ENCODE measurements around the gene VMO1. TPM values are rescaled to one million over a fixed set of nuclear protein-coding genes. Genes with fewer than 3 reads are reported as not detected.

The VMO1 gene
- polyA plus RNA-seq, 1 of the 3 experiments (the other 2 are of a cell fraction), result 1.3 TPM

GRCh38 chr17:4742133-4742532 is 44.0 kb downstream of the VMO1 start:
- peaks cover 0 to 7% of the 10 kb centered on the region in 2 experiments; a peak in 1 of 4 replicates for H3K4me1 ChIP-seq (ENCODE audit: control insufficient read depth in 1 of 2, insufficient read depth in 2 of 2, low read depth in 1 of 2, low read length in 1 of 2)
- no peaks in the 10 kb centered on the region for H3K79me2 ChIP-seq (ENCODE audit: insufficient read depth)
- H3F3A ChIP-seq (replicated peaks; ENCODE audit: insufficient read depth), result peaks cover 6% of the 10 kb centered on the region
- peaks cover 39% of the 10 kb centered on the region for H3K27me3 ChIP-seq (ENCODE audit: insufficient read depth)
- TF ChIP-seq CHD2 (IDR thresholded peaks at IDR 0.05; ENCODE audit: low read length, partially characterized antibody), result no peak
- no peak for TF ChIP-seq USF2 (IDR thresholded peaks at IDR 0.05; ENCODE audit: borderline replicate concordance, low read depth, low read length)
- no peaks in the 10 kb centered on the region for H3K36me3 ChIP-seq (replicated peaks in 1 of 2; ENCODE audit: control insufficient read depth in 1 of 2, insufficient read depth in 2 of 2, low read length in 1 of 2)
- 59% methylated on average over 5 of the region's 9 CpGs for WGBS (ENCODE audit: low lambda C conversion rate)
- H3K9me2 ChIP-seq, result no peaks in the 10 kb centered on the region
- H3K27ac ChIP-seq (ENCODE audit: low read depth in 2 of 2, low read length in 1 of 2), result no peak overlapping the region
- no peak overlapping the region for H2AFZ ChIP-seq (ENCODE audit: low read depth)
- DNase-seq, result no peak
- no peaks in the 10 kb centered on the region for H3K9me3 ChIP-seq
- H3K4me2 ChIP-seq, result no peak overlapping the region
- no peak overlapping the region for H3K9ac ChIP-seq
- ChIA-PET POLR2A (no interaction called here), CTCF (interaction anchor here (0.7 to 2.5 kb wide), 3 partner anchors 9 to 48 kb away, joined by 3 to 6 read pairs (median 3); no protein-coding TSS in a partner anchor)
- no peak overlapping the region for H3K4me3 ChIP-seq (ENCODE audit: low read depth in 2 of 2, low read length in 1 of 2)
- H4K20me1 ChIP-seq (ENCODE audit: insufficient read depth), result no peaks in the 10 kb centered on the region

- no peaks in the 10 kb centered on the region for H3K79me2 ChIP-seq (ENCODE audit: insufficient read depth)
- no peak for DNase-seq
- H3K9ac ChIP-seq, result no peak overlapping the region
- peaks cover 6% of the 10 kb centered on the region for H3F3A ChIP-seq (replicated peaks; ENCODE audit: insufficient read depth)
- H3K27me3 ChIP-seq (ENCODE audit: insufficient read depth), result peaks cover 33% of the 10 kb centered on the region
- no peak overlapping the region for H3K4me3 ChIP-seq (ENCODE audit: low read depth in 2 of 2, low read length in 1 of 2)
- no peaks in the 10 kb centered on the region for H3K9me3 ChIP-seq
- H4K20me1 ChIP-seq (ENCODE audit: insufficient read depth), result no peaks in the 10 kb centered on the region
- H3K4me2 ChIP-seq, result no peak overlapping the region
- TF ChIP-seq GABPA (IDR thresholded peaks at IDR 0.05; ENCODE audit: low read depth) (no peak), JUND (IDR thresholded peaks at IDR 0.05) (no peak), EZH2phosphoT487 (IDR thresholded peaks at IDR 0.05; ENCODE audit: borderline replicate concordance, low read depth) (no peak), POLR2AphosphoS5 (IDR thresholded peaks at IDR 0.05; ENCODE audit: low read depth, low read length) (no peak), TAF1 (IDR thresholded peaks at IDR 0.05; ENCODE audit: borderline replicate concordance, low read depth, low read length) (no peak), RFX5 (IDR thresholded peaks at IDR 0.05; ENCODE audit: low read length) (no peak)
- POLR2A ChIA-PET, result no interaction called here
- 93% methylated on average over 8 of the region's 8 CpGs for WGBS (ENCODE audit: low lambda C conversion rate)
- CTCF ChIA-PET, result interaction anchor here (0.6 to 2.5 kb wide), 5 partner anchors 9 to 149 kb away, joined by 3 to 6 read pairs (median 3); partner anchors contain the start of gene MED11
- H3K9me2 ChIP-seq, result no peaks in the 10 kb centered on the region
- no peak overlapping the region for H2AFZ ChIP-seq (ENCODE audit: low read depth)
- H3K27ac ChIP-seq (ENCODE audit: low read depth in 2 of 2, low read length in 1 of 2), result no peak overlapping the region
- H3K36me3 ChIP-seq (replicated peaks in 1 of 2; ENCODE audit: control insufficient read depth in 1 of 2, insufficient read depth in 2 of 2, low read length in 1 of 2), result no peaks in the 10 kb centered on the region
- peaks cover 0 to 7% of the 10 kb centered on the region in 2 experiments; a peak in 1 of 4 replicates for H3K4me1 ChIP-seq (ENCODE audit: control insufficient read depth in 1 of 2, insufficient read depth in 2 of 2, low read depth in 1 of 2, low read length in 1 of 2)
Observed at GRCh38 chr17:4741544-4741943, 44.6 kb downstream of the VMO1 start.

GRCh38 chr17:4740584-4740983 is 45.6 kb downstream of the VMO1 start:
- 97% methylated on average over 8 of the region's 8 CpGs for WGBS (ENCODE audit: low lambda C conversion rate)
- ChIA-PET POLR2A (no interaction called here), CTCF (interaction anchor here (1.6 to 2.5 kb wide), 2 partner anchors 9 to 49 kb away, joined by 6 read pairs; partner anchors contain the start of gene MED11)
- Histone ChIP-seq H3K36me3 (replicated peaks in 1 of 2; ENCODE audit: control insufficient read depth in 1 of 2, insufficient read depth in 2 of 2, low read length in 1 of 2) (no peaks in the 10 kb centered on the region), H3K9ac (no peak overlapping the region), H3K4me1 (ENCODE audit: control insufficient read depth in 1 of 2, insufficient read depth in 2 of 2, low read depth in 1 of 2, low read length in 1 of 2) (peaks cover 0 to 7% of the 10 kb centered on the region in 2 experiments; a peak in 1 of 4 replicates), H3K79me2 (ENCODE audit: insufficient read depth) (no peaks in the 10 kb centered on the region), H3K4me3 (ENCODE audit: low read depth in 2 of 2, low read length in 1 of 2) (no peak overlapping the region), H3K4me2 (no peak overlapping the region), H2AFZ (ENCODE audit: low read depth) (no peak overlapping the region), H3K27me3 (ENCODE audit: insufficient read depth) (peaks cover 23% of the 10 kb centered on the region), H3K9me2 (no peaks in the 10 kb centered on the region), H3K9me3 (no peaks in the 10 kb centered on the region), H3K27ac (ENCODE audit: low read depth in 2 of 2, low read length in 1 of 2) (no peak overlapping the region), H4K20me1 (ENCODE audit: insufficient read depth) (no peaks in the 10 kb centered on the region), H3F3A (replicated peaks; ENCODE audit: insufficient read depth) (peaks cover 6% of the 10 kb centered on the region)
- TF ChIP-seq RCOR1 (IDR thresholded peaks at IDR 0.05; ENCODE audit: low read length), result no peak
- TF ChIP-seq CHD2 (IDR thresholded peaks at IDR 0.05; ENCODE audit: low read length, partially characterized antibody), result no peak
- TF ChIP-seq YY1 (IDR thresholded peaks at IDR 0.05; ENCODE audit: low read depth), result no peak
- TF ChIP-seq NFIC (IDR thresholded peaks at IDR 0.05; ENCODE audit: borderline replicate concordance), result no peak
- no peak for TF ChIP-seq REST (IDR thresholded peaks at IDR 0.05; ENCODE audit: low read depth, low read length)
- TF ChIP-seq MXI1 (IDR thresholded peaks at IDR 0.05; ENCODE audit: low read depth, low read length), result no peak
- no peak for TF ChIP-seq FOSL2 (IDR thresholded peaks at IDR 0.05; ENCODE audit: borderline replicate concordance, low read depth)
- no peak for DNase-seq

Data from SK-N-SH (cell line).